Endothelial cell of umbilical vein (primary cell): ENCODE measurements around the gene FNBP1.

Source experiments
- CTCF ChIP-seq, 2 donors: IDR thresholded peaks; 1 replicate in 1 of 2; 2 replicates in 1 of 2; pipeline ENCODE4 v1.5.1; 2011; ENCODE audit warnings: low read length in 2 of 2, mild to moderate bottlenecking in 2 of 2, moderate library complexity in 2 of 2, control low read depth in 1 of 2, inconsistent platforms in 1 of 2, low read depth in 1 of 2; ENCODE audit not compliant: insufficient read depth in 1 of 2; ENCODE audit errors: extremely low read depth in 1 of 2
- EZH2 ChIP-seq: IDR thresholded peaks from 2 replicates; pipeline ENCODE4 v1.6.1; 2012; ENCODE audit warnings: borderline replicate concordance, low read depth, mild to moderate bottlenecking, moderate library complexity, low read length, inconsistent platforms; ENCODE audit not compliant: severe bottlenecking
- POLR2A ChIP-seq: IDR thresholded peaks from 2 replicates; pipeline ENCODE4 v1.6.1; 2012; ENCODE audit warnings: low read depth, mild to moderate bottlenecking, control low read depth, low read length
- POLR2AphosphoS5 ChIP-seq: IDR thresholded peaks from 2 replicates; pipeline ENCODE4 v1.6.1; 2012; ENCODE audit warnings: low read depth, mild to moderate bottlenecking, control low read depth, low read length, moderate library complexity; ENCODE audit not compliant: insufficient read depth

GRCh38 chr9:129918296-129918950 is 124.6 kb downstream of the FNBP1 start:
- TF ChIP-seq EZH2 (no peak), POLR2A (no peak), CTCF (IDR thresholded peaks at IDR 0.05; ENCODE audit: extremely low read depth in 1 of 2, insufficient read depth in 1 of 2, low read depth in 1 of 2, low read length in 2 of 2) (no peak), POLR2AphosphoS5 (no peak)
